Astrocyte of the cerebellum (primary cell): ENCODE measurements around the gene ANO8.
"Not testable (repeated sequence)": the region's sequence is repeated elsewhere in the genome, so short reads cannot be mapped to it uniquely, and the experiment has no call there.

Experiments used
- DNase-seq: peaks from one replicate; pipeline ENCODE4 v3.0.0-alpha.2; 2011; ENCODE audit warnings: low read depth
- H3K4me3 ChIP-seq: 2 replicates; pipeline ENCODE4 v1.5.1; 2011; ENCODE audit warnings: mild to moderate bottlenecking, low read depth, low read length, moderate library complexity
- in situ Hi-C: cut with HindIII; loops from 2 replicates; pipeline ENCODE4 v1.10.0; 2017; ENCODE audit warnings: low sequenced_read_pairs
- TF ChIP-seq, protein P1 (sequence below): IDR thresholded peaks from 2 replicates; pipeline ENCODE4 v1.5.1; 2012; ENCODE audit warnings: low read length, low read depth, moderate library complexity, mild to moderate bottlenecking; ENCODE audit errors: missing control alignments

The ANO8 gene

DNA sequence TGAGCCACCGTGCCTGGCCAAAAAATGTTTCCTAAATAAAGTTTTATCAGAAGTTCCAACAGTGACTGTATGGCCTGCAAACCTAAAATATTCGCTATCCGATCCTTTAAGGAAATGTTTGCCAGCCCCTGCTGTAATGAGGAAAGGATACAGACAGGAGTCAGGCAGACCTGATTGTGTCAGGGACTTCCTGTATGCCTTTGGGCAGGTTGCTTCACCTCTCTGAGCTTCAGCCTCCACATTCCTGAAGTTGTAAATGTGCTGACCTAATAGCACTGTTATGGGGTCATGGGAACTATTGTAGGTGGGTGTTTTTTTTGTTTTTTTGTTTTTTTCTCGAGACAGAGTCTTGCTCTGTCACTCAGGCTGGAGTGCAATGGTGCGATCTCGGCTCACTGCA is 37.7 kb downstream of the ANO8 start:
- in situ Hi-C loops, result no loop called here
- TF ChIP-seq, protein P1, sequence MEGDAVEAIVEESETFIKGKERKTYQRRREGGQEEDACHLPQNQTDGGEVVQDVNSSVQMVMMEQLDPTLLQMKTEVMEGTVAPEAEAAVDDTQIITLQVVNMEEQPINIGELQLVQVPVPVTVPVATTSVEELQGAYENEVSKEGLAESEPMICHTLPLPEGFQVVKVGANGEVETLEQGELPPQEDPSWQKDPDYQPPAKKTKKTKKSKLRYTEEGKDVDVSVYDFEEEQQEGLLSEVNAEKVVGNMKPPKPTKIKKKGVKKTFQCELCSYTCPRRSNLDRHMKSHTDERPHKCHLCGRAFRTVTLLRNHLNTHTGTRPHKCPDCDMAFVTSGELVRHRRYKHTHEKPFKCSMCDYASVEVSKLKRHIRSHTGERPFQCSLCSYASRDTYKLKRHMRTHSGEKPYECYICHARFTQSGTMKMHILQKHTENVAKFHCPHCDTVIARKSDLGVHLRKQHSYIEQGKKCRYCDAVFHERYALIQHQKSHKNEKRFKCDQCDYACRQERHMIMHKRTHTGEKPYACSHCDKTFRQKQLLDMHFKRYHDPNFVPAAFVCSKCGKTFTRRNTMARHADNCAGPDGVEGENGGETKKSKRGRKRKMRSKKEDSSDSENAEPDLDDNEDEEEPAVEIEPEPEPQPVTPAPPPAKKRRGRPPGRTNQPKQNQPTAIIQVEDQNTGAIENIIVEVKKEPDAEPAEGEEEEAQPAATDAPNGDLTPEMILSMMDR, result no peak

DNA sequence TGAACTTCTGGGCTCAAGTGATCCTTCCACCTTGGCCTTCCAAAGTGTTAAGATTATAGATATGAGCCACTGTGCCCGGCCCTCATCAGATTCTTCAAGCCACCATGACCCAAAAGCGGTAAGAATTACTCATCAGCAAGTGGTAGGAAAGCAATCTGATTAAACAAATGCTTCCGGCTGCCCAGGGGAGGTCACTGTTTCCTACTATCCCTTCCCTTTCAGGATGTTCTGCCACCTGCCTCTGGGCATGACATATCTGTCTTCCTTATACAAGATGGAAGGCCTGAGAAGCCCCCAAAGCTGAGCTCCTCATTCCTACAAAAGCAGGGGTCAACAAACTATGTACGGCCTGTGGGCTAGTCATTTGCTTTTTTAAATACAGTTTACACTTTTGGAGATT is 38.4 kb downstream of the ANO8 start:
- H3K4me3 ChIP-seq, result no peak overlapping the region
- no peak for DNase-seq
- in situ Hi-C loops, result no loop called here
- TF ChIP-seq, protein P1, result no peak

More for the DNA sequence above, 37.7 kb downstream of the ANO8 start:
- no peak for DNase-seq
- no peak overlapping the region for H3K4me3 ChIP-seq

DNA sequence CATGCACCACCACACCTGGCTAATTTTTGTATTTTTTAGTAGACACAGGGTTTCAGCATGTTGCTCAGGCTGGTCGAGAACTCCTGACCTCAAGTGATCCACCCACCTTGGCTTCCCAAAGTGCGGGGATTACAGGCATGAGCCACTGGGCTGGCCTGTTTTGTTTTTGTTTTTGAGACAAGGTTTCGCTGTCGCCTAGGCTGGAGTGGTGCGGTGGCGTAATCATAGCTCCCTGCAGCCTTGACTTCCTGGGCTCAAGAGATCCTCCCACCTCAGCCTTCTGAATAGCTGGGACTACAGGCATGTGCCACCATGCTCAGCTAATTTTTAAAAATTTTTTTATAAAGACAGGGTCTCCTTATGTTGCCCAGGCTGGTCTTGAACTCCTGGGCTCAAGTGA is 39.1 kb downstream of the ANO8 start:
- in situ Hi-C loops, DNase-seq, H3K4me3 ChIP-seq: not testable (repeated sequence)

DNA sequence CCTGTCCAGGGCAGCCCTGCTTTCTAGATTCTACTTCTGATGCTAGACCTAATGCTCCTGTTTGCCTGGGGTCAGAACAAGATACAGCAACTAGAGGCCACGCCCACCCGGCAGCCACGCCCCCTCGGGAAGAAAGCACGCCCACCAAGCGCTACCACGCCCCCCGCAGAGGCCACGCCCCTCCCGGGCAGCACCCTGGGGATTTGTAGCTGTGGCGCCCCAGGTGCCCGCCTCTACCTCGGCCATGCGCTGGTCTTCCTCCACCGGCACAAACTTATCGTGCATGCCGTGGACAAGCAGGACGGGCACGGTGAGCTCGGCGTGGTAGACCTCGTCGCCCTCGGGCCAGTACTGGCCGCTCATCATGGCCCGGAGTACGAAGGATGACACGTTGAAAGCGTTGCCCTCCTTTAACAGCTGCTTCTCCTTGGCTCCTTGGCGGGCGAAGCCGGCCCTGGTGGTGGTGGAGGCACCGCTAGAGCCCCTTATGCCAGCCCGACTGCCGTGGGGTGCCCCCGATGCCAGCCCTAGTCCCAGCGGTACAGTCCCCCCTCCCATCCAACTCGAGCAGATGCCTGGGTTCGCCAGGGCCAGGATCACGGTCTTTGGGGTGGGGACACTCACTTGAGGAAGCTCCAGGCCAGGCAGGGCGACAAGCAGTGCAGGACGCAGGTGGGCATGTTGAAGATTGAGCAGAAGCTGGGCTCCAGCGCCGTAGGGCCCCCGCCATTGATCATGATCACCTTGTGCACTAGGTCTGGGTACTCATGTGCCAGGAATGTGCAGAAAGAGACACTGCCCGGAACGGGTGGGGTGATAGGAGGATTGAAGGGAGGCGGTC is 40.4 kb downstream of the ANO8 start:
- TF ChIP-seq, protein P1, result no peak
- DNase-seq, result no peak
- in situ Hi-C loops, result no loop called here
- no peak overlapping the region for H3K4me3 ChIP-seq

DNA sequence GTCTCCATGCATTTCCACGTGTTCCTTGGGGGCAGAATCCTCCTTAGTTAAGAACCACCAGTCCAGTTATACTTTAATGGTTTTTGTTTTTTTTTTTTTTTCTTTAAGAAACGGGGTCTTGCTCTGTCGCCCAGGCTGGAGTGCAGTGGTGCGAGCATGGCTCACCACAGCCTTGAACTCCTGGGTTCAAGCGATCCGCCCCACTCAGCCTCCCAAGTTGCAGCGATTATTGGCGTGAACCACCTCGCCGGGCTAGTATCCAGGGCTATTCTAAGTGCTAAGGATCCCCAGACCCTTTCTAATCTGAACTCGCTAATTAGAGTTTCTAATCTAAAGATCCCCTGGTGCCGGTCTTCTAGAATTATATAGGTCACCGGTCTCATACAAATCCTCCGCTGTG is 41.0 kb downstream of the ANO8 start:
- TF ChIP-seq, protein P1, result no peak
- H3K4me3 ChIP-seq, result no peak overlapping the region
- in situ Hi-C loops, result no loop called here
- no peak for DNase-seq

DNA sequence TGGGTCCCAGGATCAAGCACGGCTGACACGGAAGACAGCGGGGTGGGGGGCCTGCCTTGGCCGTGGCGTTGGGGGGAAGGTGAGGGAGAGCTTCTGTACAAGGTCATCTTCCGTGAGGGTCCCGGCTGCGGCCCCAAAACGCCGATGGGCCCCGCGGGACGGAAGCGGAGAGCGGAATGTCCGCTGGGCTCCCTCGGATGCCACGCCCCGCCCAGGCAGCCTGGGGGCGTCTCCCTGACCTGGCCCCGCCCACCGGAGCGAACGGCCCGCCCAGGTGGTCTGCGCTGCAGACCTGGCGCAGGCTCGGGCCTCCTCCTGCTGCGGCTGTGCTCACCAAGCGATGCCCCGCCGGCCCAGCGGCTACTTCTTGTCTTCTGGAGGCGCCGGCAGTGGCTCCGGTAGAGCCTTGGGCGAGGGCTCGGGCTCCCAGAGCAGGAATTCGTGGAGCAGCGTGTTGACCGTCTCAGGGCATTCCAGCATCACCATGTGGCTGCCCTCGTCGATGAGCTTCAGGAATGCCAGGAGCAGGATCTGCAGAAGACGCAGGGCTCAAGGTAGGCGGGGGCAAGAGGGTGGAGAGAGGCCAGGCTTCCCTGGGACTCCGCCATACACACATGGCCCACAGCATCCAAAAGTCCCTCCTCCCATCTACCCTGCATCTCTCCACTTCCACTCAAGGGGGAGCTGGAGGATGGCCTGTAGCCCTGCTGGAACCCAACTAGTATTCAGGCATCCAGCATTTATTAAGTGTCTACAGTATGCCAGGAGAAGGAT is 42.2 kb downstream of the ANO8 start:
- in situ Hi-C loops, result no loop called here
- H3K4me3 ChIP-seq, result peak overlapping the region; percentile 42
- DNase-seq, result peak; percentile 70
- TF ChIP-seq, protein P1, result peak; percentile 78

DNA sequence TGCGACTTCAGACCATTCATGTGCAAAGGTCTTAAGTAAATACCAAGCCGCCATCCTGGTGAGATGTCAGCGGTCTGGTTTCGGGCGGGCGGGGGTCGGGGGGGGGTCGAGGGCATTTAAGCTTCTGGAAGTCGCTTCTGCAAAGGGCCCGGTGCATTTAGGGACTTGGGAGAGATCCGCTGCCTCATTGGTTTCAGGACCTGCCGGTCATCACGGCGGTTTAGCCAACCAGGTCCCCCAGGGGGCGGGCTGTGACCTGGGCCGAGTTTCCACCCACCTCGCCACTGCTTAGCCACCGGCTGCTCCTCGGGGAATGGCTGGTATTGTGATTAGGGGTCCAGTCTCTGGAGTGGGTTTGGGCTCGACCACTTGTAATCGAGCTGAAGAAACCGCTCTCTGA is 45.2 kb downstream of the ANO8 start:
- no peak overlapping the region for H3K4me3 ChIP-seq
- TF ChIP-seq, protein P1, result no peak
- in situ Hi-C loops, result no loop called here
- peak; percentile 79 for DNase-seq
